Testis (tissue), 3 donors: Measurements from ENCODE around the gene TBX1. TPM values are rescaled to one million over a fixed set of nuclear protein-coding genes. Genes with fewer than 3 reads are reported as not detected.

Experiments
- DNase-seq: peaks from one replicate; pipeline ENCODE4 v3.0.0-alpha.2; 2019
- H3K27ac ChIP-seq, 2 donors: fragments of 200-600 bp; sonication (generic); one replicate each; pipeline ENCODE4 v1.5.1; 2019
- H3K27me3 ChIP-seq: fragments of 200-600 bp; sonication (generic); one replicate; pipeline ENCODE4 v1.5.1; 2019
- H3K36me3 ChIP-seq: fragments of 200-600 bp; sonication (generic); one replicate; pipeline ENCODE4 v1.5.1; 2017; ENCODE audit warnings: low read depth; ENCODE audit errors: missing control alignments
- H3K4me1 ChIP-seq: fragments of 200-600 bp; sonication (generic); one replicate; pipeline ENCODE4 v1.5.1; 2019
- H3K4me3 ChIP-seq, 2 donors: fragments of 200-600 bp; sonication (generic); one replicate each; pipeline ENCODE4 v1.5.1; 2017 to 2019
- H3K9me3 ChIP-seq: fragments of 200-600 bp; sonication (generic); one replicate; pipeline ENCODE4 v1.5.1; 2017
- POLR2A ChIP-seq: fragments of 450-650 bp; IDR thresholded peaks from one replicate; pipeline ENCODE4 v1.6.1; 2017; ENCODE audit warnings: antibody characterized with exemption, mild to moderate bottlenecking, moderate library complexity
- WGBS, 2 donors: methylation state at CpG; one replicate each; pipeline ENCODE4 v1.1.5; 2018; 5-methylcytosine and 5-hydroxymethylcytosine counted together
- intact Hi-C: fragments of 100-400 bp; cut with DNase I; formaldehyde crosslinking; loops from one replicate; pipeline ENCODE4 v1.15.1; 2023; ENCODE audit warnings: low total_unique reads
- polyA plus RNA-seq: library from polyadenylated mRNA; stranded (reverse); fragments of 350-450 nt; fragmentation: Illumina TruSeq; extraction: RNeasy Lipid Tissue Mini Kit (QIAGEN cat#74804); gene quantifications from one replicate; pipeline ENCODE4 v1.2.3, GENCODE V29; 2014; ENCODE audit warnings: low read depth, low replicate concordance; ENCODE audit not compliant: insufficient read depth
- total RNA-seq, 2 donors: library from RNA; depleted of rRNA; stranded (reverse); fragments of >200 nt; gene quantifications; one replicate each; pipeline ENCODE4 v1.2.3, GENCODE V29; 2016
- TF ChIP-seq, protein P1 (sequence below), 3 experiments: fragments of 450-650 bp in 2 of 3; fragments of 200-600 bp in 1 of 3; sonication (generic) in 1 of 3; IDR thresholded peaks; one replicate each; pipeline ENCODE4 v1.5.1; 2016 to 2019; ENCODE audit warnings: antibody characterized with exemption in 3 of 3, mild to moderate bottlenecking in 2 of 3, moderate library complexity in 1 of 3

TBX1 gene
- total and polyA plus RNA-seq, 3 donors from 2014 or later, result 18.1 to 43.4 (median 23.3) TPM

DNA sequence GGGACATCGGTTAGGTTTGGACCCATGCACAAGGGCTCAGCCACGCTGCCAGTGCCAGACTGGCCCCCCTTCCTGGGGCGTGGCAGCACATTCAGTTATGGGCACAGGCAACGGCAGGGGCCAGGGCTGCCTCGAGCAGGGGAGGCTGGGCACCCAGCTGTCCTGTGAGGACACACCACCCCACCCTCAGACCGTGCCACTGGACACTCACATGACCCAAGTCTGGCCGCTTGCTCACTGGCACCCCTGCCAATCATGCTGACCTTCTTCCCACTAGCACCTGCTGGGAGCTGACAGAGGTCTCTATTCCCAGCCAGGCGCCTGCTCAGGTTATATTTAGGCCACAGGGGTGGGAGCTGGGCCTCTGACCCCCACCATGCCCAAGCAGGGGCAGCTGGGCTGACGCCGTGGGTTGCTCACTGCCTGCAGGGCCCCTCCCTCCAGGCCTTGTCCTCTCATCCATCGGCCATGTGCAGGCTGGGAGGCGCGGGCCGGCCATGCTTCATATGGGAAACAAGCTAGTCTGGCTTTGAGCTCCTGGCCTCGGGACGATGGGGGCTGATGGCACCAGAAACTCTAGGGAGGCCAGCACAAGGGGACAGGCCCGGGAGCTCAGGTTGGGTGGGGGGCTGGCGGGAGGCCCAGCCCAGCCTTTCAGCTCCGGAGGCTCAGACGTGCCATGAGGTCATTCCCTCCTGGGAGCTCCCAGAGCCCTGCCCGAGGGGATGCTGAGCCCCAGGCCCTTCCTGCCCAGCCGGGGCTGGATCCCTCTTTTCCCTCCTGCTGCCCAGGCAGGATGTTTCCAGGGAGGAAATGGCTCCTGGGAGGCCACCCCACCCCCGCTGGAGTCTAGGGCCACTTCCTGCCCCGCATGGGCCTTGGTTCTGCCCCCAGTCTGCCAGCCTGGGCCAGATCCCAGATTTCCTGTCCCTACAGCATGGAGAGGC lies 15.2 kb upstream of the TBX1 start:
- Histone ChIP-seq H3K4me1 (no peaks in the 10 kb centered on the region), H3K9me3 (no peaks in the 10 kb centered on the region), H3K36me3 (no peaks in the 10 kb centered on the region), H3K27ac (no peak overlapping the region), H3K27me3 (no peaks in the 10 kb centered on the region), H3K4me3 (no peak overlapping the region)
- no peak for DNase-seq
- TF ChIP-seq, protein P1, sequence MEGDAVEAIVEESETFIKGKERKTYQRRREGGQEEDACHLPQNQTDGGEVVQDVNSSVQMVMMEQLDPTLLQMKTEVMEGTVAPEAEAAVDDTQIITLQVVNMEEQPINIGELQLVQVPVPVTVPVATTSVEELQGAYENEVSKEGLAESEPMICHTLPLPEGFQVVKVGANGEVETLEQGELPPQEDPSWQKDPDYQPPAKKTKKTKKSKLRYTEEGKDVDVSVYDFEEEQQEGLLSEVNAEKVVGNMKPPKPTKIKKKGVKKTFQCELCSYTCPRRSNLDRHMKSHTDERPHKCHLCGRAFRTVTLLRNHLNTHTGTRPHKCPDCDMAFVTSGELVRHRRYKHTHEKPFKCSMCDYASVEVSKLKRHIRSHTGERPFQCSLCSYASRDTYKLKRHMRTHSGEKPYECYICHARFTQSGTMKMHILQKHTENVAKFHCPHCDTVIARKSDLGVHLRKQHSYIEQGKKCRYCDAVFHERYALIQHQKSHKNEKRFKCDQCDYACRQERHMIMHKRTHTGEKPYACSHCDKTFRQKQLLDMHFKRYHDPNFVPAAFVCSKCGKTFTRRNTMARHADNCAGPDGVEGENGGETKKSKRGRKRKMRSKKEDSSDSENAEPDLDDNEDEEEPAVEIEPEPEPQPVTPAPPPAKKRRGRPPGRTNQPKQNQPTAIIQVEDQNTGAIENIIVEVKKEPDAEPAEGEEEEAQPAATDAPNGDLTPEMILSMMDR (IDR thresholded peaks at IDR 0.05), result no peak
- TF ChIP-seq POLR2A, result no peak
- 78 to 82% methylated on average over 8 to 24 of the region's 24 CpGs for WGBS, 2 donors
- intact Hi-C loops, result no loop called here

DNA sequence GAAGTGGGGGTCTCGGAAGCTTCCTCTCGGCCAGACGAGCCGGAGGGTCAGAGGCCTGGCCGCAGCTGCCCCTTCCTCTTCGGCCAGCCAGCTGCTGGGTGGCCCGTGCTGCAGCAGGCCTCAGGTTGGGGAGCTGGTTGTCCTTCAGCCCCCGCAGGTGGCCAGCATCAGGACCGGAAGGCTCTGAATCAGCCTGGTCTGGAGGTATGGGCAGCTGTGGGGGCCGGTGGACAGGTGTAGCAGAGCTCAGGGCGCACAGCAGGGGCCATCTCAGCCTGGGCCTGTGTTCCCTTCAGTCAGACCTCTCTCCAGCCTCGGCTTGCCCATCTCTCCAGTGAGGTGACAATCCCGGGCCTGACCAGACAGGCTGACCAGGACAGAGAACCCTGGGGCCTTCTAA lies 13.9 kb upstream of the TBX1 start:
- DNase-seq, result no peak
- Histone ChIP-seq H3K27me3 (no peaks in the 10 kb centered on the region), H3K27ac (no peak overlapping the region), H3K9me3 (no peaks in the 10 kb centered on the region), H3K36me3 (no peaks in the 10 kb centered on the region), H3K4me3 (no peak overlapping the region), H3K4me1 (no peaks in the 10 kb centered on the region)
- TF ChIP-seq POLR2A, result no peak
- TF ChIP-seq, protein P1 (IDR thresholded peaks at IDR 0.05), result no peak
- intact Hi-C loops, result no loop called here
- 67 to 95% methylated on average over 1 to 13 of the region's 13 CpGs for WGBS, 2 donors

DNA sequence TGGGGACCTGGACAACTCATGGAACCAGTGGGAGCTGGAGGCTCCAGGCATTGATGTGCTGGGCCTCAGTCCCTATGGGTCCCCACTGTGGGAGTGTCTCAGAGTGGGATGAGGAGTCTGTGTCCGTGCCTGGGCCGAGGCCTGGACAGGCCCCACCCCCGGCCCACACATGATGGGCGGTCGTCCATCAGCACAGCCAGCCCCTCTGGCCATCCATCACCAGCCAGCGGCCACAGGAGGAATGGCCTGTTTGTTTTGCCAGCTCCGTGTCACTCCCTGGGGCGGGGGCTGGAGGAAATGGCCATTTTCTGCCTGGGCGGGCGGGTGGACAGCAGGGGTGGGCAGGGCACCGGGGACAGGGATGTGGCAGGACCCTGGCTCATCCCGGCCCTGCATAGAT lies 13.0 kb upstream of the TBX1 start:
- Histone ChIP-seq H3K36me3 (no peaks in the 10 kb centered on the region), H3K9me3 (no peaks in the 10 kb centered on the region), H3K27me3 (no peaks in the 10 kb centered on the region), H3K4me3 (no peak overlapping the region), H3K4me1 (no peaks in the 10 kb centered on the region), H3K27ac (no peak overlapping the region)
- TF ChIP-seq, protein P1 (IDR thresholded peaks at IDR 0.05), result no peak
- no peak for TF ChIP-seq POLR2A
- 83% methylated on average over 10 of the region's 12 CpGs; no CpG with 5 or more reads in 1 of the 2 donors for WGBS, 2 donors
- no peak for DNase-seq
- intact Hi-C loops, result no loop called here

DNA sequence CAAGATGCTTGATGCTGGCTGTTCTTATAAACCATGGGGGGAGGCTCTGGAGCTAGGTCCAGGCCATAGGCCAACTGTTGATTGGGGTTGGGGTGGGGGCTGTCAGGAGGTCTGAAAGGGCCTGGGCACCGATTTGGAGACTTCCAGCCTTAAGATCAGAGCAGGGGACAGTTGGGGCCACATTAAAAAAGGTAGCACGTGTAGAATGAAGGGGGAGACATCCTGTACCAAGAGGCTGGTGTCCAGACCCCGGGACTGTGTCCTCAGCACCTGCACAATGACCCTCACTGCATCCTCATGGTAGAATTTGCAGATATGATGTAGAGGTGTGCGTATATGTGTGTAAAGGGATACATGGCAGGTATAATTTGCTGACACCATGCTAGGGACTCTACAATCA lies 12.4 kb upstream of the TBX1 start:
- no peaks in the 10 kb centered on the region for H3K36me3 ChIP-seq
- DNase-seq, result no peak
- no peak for TF ChIP-seq POLR2A
- TF ChIP-seq, protein P1 (IDR thresholded peaks at IDR 0.05), result no peak
- WGBS, 2 donors, result 83 to 85% methylated on average over 3 of the region's 4 CpGs
- H3K4me3 ChIP-seq, result no peak overlapping the region
- H3K27ac ChIP-seq, result no peak overlapping the region
- H3K4me1 ChIP-seq, result no peaks in the 10 kb centered on the region
- no peaks in the 10 kb centered on the region for H3K9me3 ChIP-seq
- intact Hi-C loops, result no loop called here
- no peaks in the 10 kb centered on the region for H3K27me3 ChIP-seq
